SK-N-SH (cell line): Measurements from ENCODE around the gene ARL5A. TPM values are rescaled to one million over a fixed set of nuclear protein-coding genes. Genes with fewer than 3 reads are reported as not detected.

Experiments
- CTCF ChIA-PET: fragments of 300-600, 350-600 bp; formaldehyde crosslinking; extraction: SDS; loops from one replicate; lab custom pipeline; 2021; lab: Yijun Ruan, JAX
- POLR2A ChIA-PET: fragments of 350-600 bp; sonication (Branson Sonifier 250); formaldehyde crosslinking; extraction: SDS; loops from one replicate; lab custom pipeline; 2020; ENCODE audit warnings: antibody characterized with exemption, inconsistent platforms; lab: Yijun Ruan, JAX
- DNase-seq: peaks from one replicate; pipeline ENCODE4 v3.0.0; 2012
- H2AFZ ChIP-seq: fragments of 200-600 bp; sonication (generic); 2 replicates; pipeline ENCODE4 v1.8.1; 2016; ENCODE audit warnings: antibody characterized with exemption, mild to moderate bottlenecking, low read depth
- H3F3A ChIP-seq: fragments of 200-600 bp; sonication (generic); replicated peaks from 2 replicates; pipeline ENCODE3; 2016; ENCODE audit warnings: antibody characterized with exemption, mild to moderate bottlenecking; ENCODE audit not compliant: insufficient read depth
- H3K27ac ChIP-seq, 2 experiments: fragments of 200-500 bp in 1 of 2; fragments of 200-600 bp in 1 of 2; sonication (Bioruptor generic) in 1 of 2; sonication (generic), shearing (Covaris generic) in 1 of 2; 2 replicates each; pipeline versions ENCODE4 v1.5.1 to v1.6.1; 2014 to 2016; ENCODE audit warnings: low read depth in 2 of 2, inconsistent platforms in 1 of 2, low read length in 1 of 2, mild to moderate bottlenecking in 1 of 2, mixed read lengths in 1 of 2
- H3K27me3 ChIP-seq: fragments of 200-600 bp; sonication (generic), shearing (Covaris generic); 2 replicates; pipeline ENCODE4 v1.6.1; 2016; ENCODE audit warnings: mixed run types; ENCODE audit not compliant: insufficient read depth
- H3K36me3 ChIP-seq, 2 experiments: fragments of 200-500 bp in 1 of 2; fragments of 200-600 bp in 1 of 2; sonication (Bioruptor generic) in 1 of 2; sonication (generic) in 1 of 2; replicated peaks in 1 of 2; 2 replicates each; pipeline versions ENCODE3 to v1.5.1; 2014 to 2016; ENCODE audit warnings: low read length in 1 of 2, mild to moderate bottlenecking in 1 of 2; ENCODE audit not compliant: insufficient read depth in 2 of 2, control insufficient read depth in 1 of 2
- H3K4me1 ChIP-seq, 2 experiments: fragments of 200-500 bp in 1 of 2; fragments of 200-600 bp in 1 of 2; sonication (Bioruptor generic) in 1 of 2; sonication (generic), shearing (Covaris generic) in 1 of 2; 2 replicates each; pipeline versions ENCODE4 v1.5.1 to v1.6.1; 2014 to 2016; ENCODE audit warnings: low read depth in 1 of 2, low read length in 1 of 2, mixed run types in 1 of 2; ENCODE audit not compliant: insufficient read depth in 2 of 2, control insufficient read depth in 1 of 2
- H3K4me2 ChIP-seq: fragments of 200-600 bp; sonication (generic), shearing (Covaris generic); 2 replicates; pipeline ENCODE4 v1.6.1; 2017; ENCODE audit warnings: mixed run types
- H3K4me3 ChIP-seq, 2 experiments: fragments of 200-500 bp in 1 of 2; fragments of 200-600 bp in 1 of 2; sonication (Bioruptor generic) in 1 of 2; sonication (generic), shearing (Covaris generic) in 1 of 2; 2 replicates each; pipeline versions ENCODE4 v1.5.1 to v1.8.1; 2014 to 2016; ENCODE audit warnings: low read depth in 2 of 2, inconsistent platforms in 1 of 2, low read length in 1 of 2, mild to moderate bottlenecking in 1 of 2, mixed read lengths in 1 of 2, moderate library complexity in 1 of 2
- H3K79me2 ChIP-seq: fragments of 200-600 bp; sonication (generic); 2 replicates; pipeline ENCODE4 v1.8.1; 2017; ENCODE audit warnings: mild to moderate bottlenecking; ENCODE audit not compliant: insufficient read depth
- H3K9ac ChIP-seq: fragments of 200-600 bp; sonication (generic); 2 replicates; pipeline ENCODE4 v1.6.1; 2017; ENCODE audit warnings: mixed run types
- H3K9me2 ChIP-seq: fragments of 200-600 bp; sonication (generic); 2 replicates; pipeline ENCODE4 v1.6.1; 2017; ENCODE audit warnings: mixed run types
- H3K9me3 ChIP-seq: fragments of 200-600 bp; sonication (generic); 2 replicates; pipeline ENCODE4 v1.6.1; 2017; ENCODE audit warnings: mixed run types, mild to moderate bottlenecking, moderate library complexity
- H4K20me1 ChIP-seq: fragments of 200-600 bp; sonication (generic); 2 replicates; pipeline ENCODE4 v1.6.1; 2017; ENCODE audit warnings: mild to moderate bottlenecking, mixed run types; ENCODE audit not compliant: insufficient read depth
- ELF1 ChIP-seq: IDR thresholded peaks from 2 replicates; pipeline ENCODE4 v1.4.0; 2012
- FOXJ3 ChIP-seq: sonication (generic); formaldehyde crosslinking; IDR thresholded peaks from 2 replicates; pipeline ENCODE4 v1.5.1; 2020; ENCODE audit warnings: mild to moderate bottlenecking, missing genetic modification reagents
- FOXM1 ChIP-seq: IDR thresholded peaks from 2 replicates; pipeline ENCODE4 v1.4.0; 2012; ENCODE audit warnings: low read depth, mild to moderate bottlenecking
- GATA2 ChIP-seq: sonication (generic); formaldehyde crosslinking; IDR thresholded peaks from 2 replicates; pipeline ENCODE4 v1.5.0; 2020; ENCODE audit warnings: mild to moderate bottlenecking, missing genetic modification reagents
- NFIC ChIP-seq: IDR thresholded peaks from 2 replicates; pipeline ENCODE4 v1.4.0; 2012; ENCODE audit warnings: borderline replicate concordance
- POLR2AphosphoS5 ChIP-seq: IDR thresholded peaks from 2 replicates; pipeline ENCODE4 v1.6.1; 2012; ENCODE audit warnings: low read depth, low read length
- RCOR1 ChIP-seq: fragments of 150-350 bp; IDR thresholded peaks from 2 replicates; pipeline ENCODE4 v1.6.1; 2017; ENCODE audit warnings: antibody characterized with exemption, low read length
- SMC3 ChIP-seq: IDR thresholded peaks from 2 replicates; pipeline ENCODE4 v1.6.1; 2012; ENCODE audit warnings: low read depth, low read length, improper control_type of control experiment
- TCF12 ChIP-seq: IDR thresholded peaks from 2 replicates; pipeline ENCODE4 v1.4.0; 2012
- WGBS: methylation state at CpG from one replicate; pipeline ENCODE4 v1.1.6; 2017; ENCODE audit warnings: low lambda C conversion rate; 5-methylcytosine and 5-hydroxymethylcytosine counted together
- polyA plus RNA-seq, 3 experiments: library from polyadenylated mRNA; depleted of rRNA; stranded (reverse); fragments of >200 nt; gene quantifications; 2 replicates each; pipeline ENCODE4 v1.2.3, GENCODE V29; 2012
- TF ChIP-seq, protein P1 (sequence below): IDR thresholded peaks from 2 replicates; pipeline ENCODE4 v1.4.0; 2012; ENCODE audit warnings: low read depth, borderline replicate concordance
- TF ChIP-seq, protein P2 (sequence below): IDR thresholded peaks from 2 replicates; pipeline ENCODE4 v1.6.1; 2012; ENCODE audit warnings: mild to moderate bottlenecking, low read depth, low read length, moderate library complexity

Gene ARL5A
- polyA plus RNA-seq, 1 of the 3 experiments (the other 2 are of a cell fraction): 8.2 TPM

DNA sequence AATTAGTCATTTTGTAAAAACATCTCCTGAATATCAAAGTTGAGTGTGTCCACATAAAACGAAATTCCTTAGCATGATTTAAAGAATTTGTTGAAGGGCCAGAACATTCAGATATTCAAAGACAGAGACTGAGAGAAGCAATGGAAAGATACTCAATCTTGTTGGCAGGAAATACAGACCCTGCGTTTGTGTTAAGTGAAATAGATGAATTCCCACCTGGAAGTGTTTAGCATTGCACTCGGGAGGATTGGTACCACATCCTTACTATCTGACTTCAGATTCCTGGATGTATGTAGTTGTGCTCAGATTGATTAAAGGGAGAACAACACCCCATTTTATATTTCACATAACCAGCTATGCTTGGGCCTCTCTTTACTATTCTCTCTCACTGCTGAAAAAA is 9.7 kb upstream of the ARL5A start:
- WGBS: 57% methylated on average over 3 of the region's 3 CpGs
- Histone ChIP-seq H3K79me2 (no peaks in the 10 kb centered on the region), H3K4me2 (no peak overlapping the region), H3K9me3 (no peaks in the 10 kb centered on the region), H3F3A (no peaks in the 10 kb centered on the region), H3K9ac (no peak overlapping the region), H2AFZ (no peak overlapping the region), H3K27ac (no peak overlapping the region), H3K4me3 (no peak overlapping the region), H3K27me3 (no peaks in the 10 kb centered on the region), H3K9me2 (no peaks in the 10 kb centered on the region), H3K4me1 (peaks cover 0 to 4% of the 10 kb centered on the region in 2 experiments; a peak in 1 of 4 replicates), H4K20me1 (no peaks in the 10 kb centered on the region), H3K36me3 (no peaks in the 10 kb centered on the region)
- ChIA-PET CTCF (interaction anchor here (1.3 kb wide), 1 partner anchor 14 kb away, joined by 4 read pairs; no protein-coding TSS in a partner anchor), POLR2A (no interaction called here)
- DNase-seq: no peak
- TF ChIP-seq POLR2AphosphoS5 (no peak), FOXM1 (no peak), FOXJ3 (CRISPR knock-in tag) (no peak)
- TF ChIP-seq, protein P1, sequence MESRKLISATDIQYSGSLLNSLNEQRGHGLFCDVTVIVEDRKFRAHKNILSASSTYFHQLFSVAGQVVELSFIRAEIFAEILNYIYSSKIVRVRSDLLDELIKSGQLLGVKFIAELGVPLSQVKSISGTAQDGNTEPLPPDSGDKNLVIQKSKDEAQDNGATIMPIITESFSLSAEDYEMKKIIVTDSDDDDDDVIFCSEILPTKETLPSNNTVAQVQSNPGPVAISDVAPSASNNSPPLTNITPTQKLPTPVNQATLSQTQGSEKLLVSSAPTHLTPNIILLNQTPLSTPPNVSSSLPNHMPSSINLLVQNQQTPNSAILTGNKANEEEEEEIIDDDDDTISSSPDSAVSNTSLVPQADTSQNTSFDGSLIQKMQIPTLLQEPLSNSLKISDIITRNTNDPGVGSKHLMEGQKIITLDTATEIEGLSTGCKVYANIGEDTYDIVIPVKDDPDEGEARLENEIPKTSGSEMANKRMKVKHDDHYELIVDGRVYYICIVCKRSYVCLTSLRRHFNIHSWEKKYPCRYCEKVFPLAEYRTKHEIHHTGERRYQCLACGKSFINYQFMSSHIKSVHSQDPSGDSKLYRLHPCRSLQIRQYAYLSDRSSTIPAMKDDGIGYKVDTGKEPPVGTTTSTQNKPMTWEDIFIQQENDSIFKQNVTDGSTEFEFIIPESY: no peak
- TF ChIP-seq, protein P2, sequence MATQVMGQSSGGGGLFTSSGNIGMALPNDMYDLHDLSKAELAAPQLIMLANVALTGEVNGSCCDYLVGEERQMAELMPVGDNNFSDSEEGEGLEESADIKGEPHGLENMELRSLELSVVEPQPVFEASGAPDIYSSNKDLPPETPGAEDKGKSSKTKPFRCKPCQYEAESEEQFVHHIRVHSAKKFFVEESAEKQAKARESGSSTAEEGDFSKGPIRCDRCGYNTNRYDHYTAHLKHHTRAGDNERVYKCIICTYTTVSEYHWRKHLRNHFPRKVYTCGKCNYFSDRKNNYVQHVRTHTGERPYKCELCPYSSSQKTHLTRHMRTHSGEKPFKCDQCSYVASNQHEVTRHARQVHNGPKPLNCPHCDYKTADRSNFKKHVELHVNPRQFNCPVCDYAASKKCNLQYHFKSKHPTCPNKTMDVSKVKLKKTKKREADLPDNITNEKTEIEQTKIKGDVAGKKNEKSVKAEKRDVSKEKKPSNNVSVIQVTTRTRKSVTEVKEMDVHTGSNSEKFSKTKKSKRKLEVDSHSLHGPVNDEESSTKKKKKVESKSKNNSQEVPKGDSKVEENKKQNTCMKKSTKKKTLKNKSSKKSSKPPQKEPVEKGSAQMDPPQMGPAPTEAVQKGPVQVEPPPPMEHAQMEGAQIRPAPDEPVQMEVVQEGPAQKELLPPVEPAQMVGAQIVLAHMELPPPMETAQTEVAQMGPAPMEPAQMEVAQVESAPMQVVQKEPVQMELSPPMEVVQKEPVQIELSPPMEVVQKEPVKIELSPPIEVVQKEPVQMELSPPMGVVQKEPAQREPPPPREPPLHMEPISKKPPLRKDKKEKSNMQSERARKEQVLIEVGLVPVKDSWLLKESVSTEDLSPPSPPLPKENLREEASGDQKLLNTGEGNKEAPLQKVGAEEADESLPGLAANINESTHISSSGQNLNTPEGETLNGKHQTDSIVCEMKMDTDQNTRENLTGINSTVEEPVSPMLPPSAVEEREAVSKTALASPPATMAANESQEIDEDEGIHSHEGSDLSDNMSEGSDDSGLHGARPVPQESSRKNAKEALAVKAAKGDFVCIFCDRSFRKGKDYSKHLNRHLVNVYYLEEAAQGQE: no peak

DNA sequence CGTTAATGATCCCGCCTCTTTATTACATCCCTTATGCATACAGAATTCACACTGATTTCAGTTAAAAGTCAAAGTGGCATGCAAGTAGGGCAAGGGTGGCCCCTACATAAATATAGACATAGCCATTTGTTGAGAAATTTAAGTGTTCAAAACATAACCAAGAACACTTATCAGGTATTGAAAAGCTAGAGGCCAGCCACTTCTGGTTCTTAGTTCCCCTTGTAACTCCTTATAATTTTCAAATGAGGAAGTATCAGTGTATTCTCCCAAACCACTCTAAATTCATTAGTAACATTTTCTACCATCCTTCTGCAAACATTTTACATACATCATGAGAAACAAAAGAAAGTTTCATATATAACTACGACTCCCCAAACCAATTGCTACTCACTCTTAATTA is 5.8 kb upstream of the ARL5A start:
- ChIA-PET POLR2A (no interaction called here), CTCF (no interaction called here)

More for the DNA sequence above, 5.8 kb upstream of the ARL5A start:
- TF ChIP-seq TCF12: no peak
- TF ChIP-seq NFIC: no peak
- no peak for TF ChIP-seq SMC3
- no peak for TF ChIP-seq ELF1
- TF ChIP-seq POLR2AphosphoS5: no peak
- TF ChIP-seq RCOR1: no peak
- TF ChIP-seq FOXJ3 (CRISPR knock-in tag): no peak
- no peak for TF ChIP-seq GATA2 (CRISPR knock-in tag)
- no peaks in the 10 kb centered on the region for H3K79me2 ChIP-seq
- 84% methylated on average over 3 of the region's 3 CpGs for WGBS
- H3F3A ChIP-seq: peaks cover 3% of the 10 kb centered on the region
- H3K27ac ChIP-seq: no peak overlapping the region
- H3K4me3 ChIP-seq: no peak overlapping the region
- H4K20me1 ChIP-seq: no peaks in the 10 kb centered on the region
- no peaks in the 10 kb centered on the region for H3K9me3 ChIP-seq
- H2AFZ ChIP-seq: no peak overlapping the region
- H3K4me2 ChIP-seq: no peak overlapping the region
- no peaks in the 10 kb centered on the region for H3K4me1 ChIP-seq
- H3K27me3 ChIP-seq: no peaks in the 10 kb centered on the region
- H3K36me3 ChIP-seq: no peaks in the 10 kb centered on the region
- no peak overlapping the region for H3K9ac ChIP-seq
- no peak for DNase-seq
- no peaks in the 10 kb centered on the region for H3K9me2 ChIP-seq
